WI38 (cell line): ENCODE results near the gene SERPINA5.
A peak's percentile ranks its signal among the peaks of the same experiment; 100 is the strongest.

Source experiments
- H3K4me3 ChIP-seq: 2 replicates; pipeline ENCODE4 v1.5.1; 2011; ENCODE audit warnings: low read depth, mild to moderate bottlenecking, control low read depth, low read length
- TF ChIP-seq, protein P1 (sequence below): IDR thresholded peaks from 2 replicates; pipeline ENCODE4 v1.5.1; 2012; ENCODE audit warnings: low read depth, mild to moderate bottlenecking, control low read depth, low read length

SERPINA5 gene

DNA sequence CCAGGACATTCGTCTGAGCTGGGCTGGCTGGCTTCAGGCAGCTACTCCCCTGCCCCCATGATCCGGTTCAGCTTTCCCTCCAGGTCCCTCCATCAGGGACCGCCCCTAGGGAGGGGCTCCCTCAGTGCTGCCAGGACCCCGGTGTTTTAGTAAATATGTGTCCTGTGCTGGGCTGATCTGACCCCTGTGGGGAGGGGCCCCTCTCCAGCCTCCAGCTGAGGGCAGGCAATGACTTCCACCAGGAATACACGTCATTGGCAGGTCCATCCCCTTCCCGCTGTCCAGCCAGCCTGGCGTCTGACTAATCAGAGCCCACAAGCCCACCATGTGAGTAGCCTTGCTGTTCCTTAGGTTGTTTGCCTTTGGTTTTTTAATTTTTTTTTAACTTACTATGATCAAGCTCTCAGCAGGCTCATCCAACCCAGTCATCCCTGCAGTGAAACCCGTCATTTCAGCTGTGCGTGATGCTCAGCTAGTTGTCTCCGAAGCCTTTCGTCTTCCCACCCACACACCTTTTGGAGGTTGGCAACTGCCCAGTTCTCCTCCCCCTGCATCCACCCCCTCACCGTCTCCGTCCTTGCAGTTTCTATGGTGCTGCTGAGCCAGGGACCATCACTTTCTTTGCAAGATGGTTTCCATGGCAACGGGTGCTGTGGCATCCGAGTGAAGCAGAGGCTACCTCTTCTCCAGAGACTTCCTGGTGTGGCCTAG is 35.9 kb upstream of the SERPINA5 start:
- TF ChIP-seq, protein P1, sequence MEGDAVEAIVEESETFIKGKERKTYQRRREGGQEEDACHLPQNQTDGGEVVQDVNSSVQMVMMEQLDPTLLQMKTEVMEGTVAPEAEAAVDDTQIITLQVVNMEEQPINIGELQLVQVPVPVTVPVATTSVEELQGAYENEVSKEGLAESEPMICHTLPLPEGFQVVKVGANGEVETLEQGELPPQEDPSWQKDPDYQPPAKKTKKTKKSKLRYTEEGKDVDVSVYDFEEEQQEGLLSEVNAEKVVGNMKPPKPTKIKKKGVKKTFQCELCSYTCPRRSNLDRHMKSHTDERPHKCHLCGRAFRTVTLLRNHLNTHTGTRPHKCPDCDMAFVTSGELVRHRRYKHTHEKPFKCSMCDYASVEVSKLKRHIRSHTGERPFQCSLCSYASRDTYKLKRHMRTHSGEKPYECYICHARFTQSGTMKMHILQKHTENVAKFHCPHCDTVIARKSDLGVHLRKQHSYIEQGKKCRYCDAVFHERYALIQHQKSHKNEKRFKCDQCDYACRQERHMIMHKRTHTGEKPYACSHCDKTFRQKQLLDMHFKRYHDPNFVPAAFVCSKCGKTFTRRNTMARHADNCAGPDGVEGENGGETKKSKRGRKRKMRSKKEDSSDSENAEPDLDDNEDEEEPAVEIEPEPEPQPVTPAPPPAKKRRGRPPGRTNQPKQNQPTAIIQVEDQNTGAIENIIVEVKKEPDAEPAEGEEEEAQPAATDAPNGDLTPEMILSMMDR = no peak
- no peak overlapping the region for H3K4me3 ChIP-seq

DNA sequence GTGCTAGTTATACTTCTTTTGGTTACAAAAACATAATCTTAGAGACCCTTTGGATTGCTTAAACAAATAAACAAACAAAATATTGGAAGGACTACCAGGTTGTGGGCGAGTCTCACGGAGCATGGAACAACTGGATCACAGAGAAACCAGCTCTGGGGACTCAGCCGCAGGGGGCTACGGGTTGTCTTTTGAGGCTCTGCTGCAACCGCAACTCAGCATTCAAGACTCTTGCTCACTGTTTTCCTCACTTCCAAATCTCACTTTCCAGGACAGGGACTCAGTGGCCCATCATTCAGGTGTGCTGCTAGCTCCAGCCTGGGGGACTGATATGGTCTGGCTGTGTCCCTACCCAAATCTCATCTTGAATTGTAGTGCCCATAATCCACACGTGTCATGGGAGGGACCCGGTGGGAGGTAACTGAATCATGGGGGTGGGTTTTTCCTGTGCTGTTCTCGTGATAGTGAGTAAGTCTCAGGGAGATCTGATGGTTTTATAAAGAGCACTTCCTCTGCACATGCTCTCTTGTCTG is 34.0 kb upstream of the SERPINA5 start:
- H3K4me3 ChIP-seq = no peak overlapping the region
- TF ChIP-seq, protein P1 = no peak

DNA sequence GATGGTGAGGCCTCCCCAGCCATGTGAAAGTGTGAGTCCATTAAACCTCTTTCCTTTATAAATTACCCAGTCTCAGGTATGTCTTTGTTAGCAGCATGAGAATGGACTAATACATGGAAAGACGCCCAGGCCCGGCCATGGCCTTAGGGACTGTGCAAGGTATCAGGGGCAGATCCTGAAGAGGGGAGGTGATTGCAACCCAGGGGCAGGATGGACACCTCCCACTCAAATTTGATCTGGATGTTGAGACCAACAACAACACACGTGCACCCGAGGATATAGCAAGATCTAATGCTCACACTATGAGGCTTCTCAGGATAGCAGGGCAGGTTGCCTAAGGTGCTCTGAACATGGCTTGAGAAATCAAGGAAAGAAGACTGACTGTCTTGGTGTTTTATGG is 33.5 kb upstream of the SERPINA5 start:
- no peak overlapping the region for H3K4me3 ChIP-seq
- TF ChIP-seq, protein P1 = no peak

DNA sequence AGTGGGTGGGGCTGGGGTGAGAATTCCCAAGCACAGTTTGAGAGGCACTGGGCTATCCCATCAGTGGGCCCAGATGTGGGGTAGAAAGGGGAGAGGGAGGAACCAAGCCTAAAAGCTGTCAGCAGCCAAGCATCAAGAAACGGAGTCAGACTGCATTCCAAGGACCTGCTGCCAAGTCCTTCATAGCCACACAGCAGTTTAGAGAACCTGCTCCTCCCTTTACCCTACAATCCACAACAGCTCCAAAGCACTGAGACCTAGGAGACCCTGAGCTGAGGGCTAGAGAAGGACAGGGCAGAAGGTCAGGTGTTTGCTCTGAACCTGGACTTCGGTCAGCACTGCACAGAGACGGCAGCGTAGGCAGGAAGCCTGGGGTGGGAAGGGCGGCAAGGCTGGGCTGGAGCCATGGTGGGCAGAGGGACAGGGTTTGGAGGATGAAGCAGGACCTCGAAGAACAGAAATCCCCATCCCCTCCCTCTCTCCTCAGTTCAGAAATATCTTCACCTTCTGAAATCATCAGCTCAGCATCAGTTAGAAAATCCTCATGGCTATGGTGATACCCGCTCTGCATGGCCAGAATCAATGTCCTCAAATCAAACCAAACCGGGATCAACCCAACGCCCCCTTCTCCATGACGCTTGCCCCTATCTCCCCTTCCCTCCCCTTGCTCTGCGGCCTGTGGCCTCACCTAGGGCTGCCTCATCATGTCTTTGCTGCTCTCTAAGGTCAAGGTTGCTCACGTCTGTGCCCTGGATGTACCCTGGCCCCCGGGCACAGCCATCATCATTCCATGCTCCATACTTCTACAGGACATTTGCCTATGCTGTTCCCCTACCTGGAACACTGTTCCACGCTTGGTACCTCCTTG is 32.9 kb upstream of the SERPINA5 start:
- TF ChIP-seq, protein P1 = no peak
- no peak overlapping the region for H3K4me3 ChIP-seq

DNA sequence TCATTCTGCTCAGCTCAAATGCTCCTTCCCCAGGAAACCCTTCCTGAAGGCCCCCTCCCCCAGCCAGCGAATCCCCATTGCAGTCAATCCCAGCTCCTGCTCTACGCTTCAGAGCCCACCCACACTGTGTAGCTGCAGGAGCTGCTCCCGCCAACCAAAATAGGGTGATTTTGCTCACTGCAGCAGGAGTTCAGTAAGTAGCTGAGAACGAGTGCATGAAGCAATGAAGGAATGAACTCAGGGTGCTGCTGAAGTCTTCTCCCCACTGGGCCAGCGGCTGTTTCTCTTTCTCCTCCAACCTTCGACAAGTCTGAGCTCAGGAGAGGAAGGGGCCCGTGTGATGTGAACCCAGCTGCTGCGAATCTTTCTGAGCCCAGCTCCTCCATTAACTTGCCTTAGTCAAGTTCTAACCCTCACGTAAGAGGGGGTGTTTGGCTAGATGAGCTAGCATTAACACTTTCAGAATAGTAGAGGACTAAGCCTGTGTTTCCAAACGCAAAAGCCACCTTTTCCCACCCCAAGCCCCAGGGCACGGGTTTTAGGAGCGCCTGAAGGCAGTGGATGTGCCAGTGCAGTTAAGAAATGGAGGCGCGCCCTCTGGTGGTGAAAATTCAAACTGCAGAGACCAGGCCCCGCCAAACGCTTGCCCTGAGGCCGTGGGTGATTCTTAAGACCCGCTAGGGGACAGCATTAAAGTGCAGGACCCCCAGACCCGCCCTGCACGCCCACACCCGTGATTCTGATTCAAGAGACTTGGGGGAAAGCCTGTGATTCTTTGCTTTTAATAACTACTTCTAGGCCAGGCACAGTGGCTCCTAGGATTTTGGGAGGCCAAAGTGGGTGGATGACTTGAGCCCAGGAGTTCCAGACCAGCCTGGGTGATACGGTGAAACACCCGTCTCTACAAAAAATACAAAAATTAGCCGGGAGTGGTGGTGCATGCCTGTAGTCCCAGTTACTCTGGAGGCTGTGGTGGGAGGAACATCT is 31.9 kb upstream of the SERPINA5 start:
- TF ChIP-seq, protein P1 = peak; percentile 88

DNA sequence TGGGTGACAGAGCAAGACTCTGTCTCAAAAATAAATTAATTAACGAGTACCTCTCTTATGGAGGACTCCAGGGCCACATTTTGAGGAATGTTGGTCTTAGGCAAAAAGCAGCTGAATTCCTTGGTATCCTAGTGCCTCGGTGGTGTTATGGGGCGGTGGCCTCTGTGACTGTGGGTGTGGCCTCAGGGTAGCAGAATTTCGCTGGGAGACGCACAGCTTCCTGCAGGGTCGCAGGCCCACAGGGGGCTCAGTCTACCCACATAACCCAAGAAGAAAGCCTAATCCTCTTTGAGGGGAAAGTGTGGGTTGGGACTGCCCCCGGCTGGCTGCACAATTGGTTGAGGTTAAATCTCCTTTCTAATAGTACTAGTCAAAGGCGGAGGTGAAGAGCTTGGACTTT is 31.2 kb upstream of the SERPINA5 start:
- TF ChIP-seq, protein P1 = no peak

More for the DNA sequence above, 31.9 kb upstream of the SERPINA5 start:
- no peak overlapping the region for H3K4me3 ChIP-seq

More for the DNA sequence above, 31.2 kb upstream of the SERPINA5 start:
- H3K4me3 ChIP-seq = no peak overlapping the region
